HG03097 (cell line): ENCODE measurements around the gene SMIM45.
"Not testable (repeated sequence)": the region's sequence is repeated elsewhere in the genome, so short reads cannot be mapped to it uniquely, and the experiment has no call there.

Experiments used
- ATAC-seq: cut with Tn5 transposase; IDR thresholded peaks from one replicate; pipeline ENCODE4 v1.9.1; 2021; ENCODE audit not compliant: unreplicated experiment, low FRiP score

SMIM45 gene

DNA sequence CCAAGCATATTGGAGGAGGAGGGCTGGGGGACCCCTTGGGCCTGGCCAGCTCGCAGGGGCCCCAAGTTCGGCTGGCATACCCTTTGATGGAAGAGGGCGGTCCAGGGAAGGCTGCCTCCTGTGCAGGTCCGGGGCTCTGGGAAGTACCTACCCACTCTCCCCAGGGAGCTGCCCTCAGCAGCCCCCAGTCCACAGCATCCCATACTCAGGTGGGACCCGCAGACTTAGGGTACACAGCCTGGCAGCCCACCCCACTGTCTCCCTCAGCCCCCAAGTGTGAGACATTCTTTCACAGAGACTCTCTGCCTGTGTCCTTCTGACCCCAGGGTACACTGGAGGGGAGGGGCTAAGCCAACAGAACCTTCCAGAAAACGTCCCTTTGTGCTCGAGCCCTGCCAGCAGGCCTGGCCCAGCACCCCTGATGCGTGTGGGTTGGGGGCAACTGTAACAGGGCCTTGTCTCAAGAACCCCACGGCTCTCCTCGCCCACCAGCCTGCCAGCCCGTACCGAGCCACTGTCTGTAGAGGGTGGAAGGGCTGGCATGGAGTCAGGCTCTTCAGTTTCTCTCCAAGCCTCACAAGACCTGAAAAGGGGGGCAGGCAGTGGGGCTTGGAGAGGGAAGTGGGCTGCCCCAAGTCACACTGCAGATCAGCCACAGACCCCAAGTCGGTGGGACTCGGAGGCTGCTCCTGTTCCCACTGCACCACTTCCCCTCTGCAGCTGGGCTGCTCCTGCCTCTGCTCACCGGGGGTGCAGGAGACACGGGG lies 18.4 kb upstream of the SMIM45 start:
- ATAC-seq, result no peak

DNA sequence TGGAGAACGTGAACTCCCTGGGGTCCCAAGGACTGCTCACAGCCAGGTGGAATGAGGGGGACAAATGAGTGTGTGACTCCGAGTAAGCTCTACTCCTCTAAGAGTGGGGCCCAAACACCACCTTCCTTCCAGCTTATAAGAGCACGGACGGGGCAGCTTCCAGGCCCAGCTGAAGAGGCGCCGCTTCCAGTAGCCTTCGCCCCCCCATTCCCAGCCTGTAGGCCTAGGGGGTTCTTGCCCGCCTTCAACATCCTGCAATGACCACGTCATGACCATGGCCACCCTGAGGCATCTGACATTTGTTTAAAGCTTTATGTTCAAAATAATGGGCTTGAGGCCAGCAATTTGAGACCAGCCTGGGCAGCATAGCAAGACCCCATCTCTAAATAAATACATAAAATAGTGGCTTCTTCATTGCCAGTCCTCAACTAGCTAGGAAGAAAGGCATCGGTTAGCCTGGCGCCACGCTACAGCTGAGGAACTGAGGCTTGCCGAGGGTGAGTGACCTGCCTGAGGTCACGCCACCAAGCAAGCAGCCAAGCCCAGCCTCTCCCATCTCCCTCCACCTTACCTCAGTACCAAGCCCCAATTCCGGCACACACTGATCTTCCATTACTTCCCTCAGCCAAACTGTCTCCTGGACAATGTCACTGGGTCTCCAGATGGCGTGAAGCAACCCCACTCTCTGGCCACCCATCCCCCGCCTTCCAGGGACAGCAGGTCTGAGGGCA lies 17.5 kb upstream of the SMIM45 start:
- ATAC-seq, result no peak

DNA sequence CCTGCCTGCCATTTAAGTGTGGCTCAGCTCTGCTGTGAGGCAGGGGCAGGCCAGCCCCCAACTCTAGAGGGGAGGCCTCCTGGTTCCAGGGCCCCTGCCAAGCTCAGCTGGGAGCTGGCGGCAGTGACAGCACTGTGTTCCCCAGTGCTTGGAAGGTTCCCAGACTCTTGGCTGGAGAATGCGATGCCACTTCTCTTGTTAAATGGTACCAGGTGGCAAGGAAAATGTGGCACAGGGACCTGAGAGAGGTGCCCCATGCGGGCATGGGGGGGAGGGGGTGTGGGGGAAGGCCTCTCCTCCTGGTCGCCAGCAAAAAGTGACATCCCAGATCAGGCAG lies 17.0 kb upstream of the SMIM45 start:
- ATAC-seq, result no peak

DNA sequence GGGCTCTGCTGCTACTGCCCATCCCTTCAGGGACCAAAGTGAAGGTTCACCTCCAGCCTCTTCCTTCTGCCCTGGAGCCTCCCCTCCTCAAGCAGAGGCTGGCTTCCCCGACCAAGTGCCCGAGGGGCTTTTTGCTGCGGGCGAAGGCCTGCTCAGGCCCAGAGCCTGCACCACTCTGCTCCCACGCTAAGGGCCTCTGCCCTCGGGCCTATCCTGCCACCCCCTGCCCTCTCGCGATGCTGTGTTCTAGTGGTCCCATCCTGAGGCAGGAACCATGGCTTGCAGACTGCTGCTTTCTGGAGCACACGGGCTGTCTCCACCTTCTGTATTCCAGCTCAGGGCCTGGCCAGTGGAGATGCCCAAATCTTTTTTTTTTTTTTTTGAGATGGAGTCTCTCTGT lies 16.4 kb upstream of the SMIM45 start:
- ATAC-seq, result no peak

DNA sequence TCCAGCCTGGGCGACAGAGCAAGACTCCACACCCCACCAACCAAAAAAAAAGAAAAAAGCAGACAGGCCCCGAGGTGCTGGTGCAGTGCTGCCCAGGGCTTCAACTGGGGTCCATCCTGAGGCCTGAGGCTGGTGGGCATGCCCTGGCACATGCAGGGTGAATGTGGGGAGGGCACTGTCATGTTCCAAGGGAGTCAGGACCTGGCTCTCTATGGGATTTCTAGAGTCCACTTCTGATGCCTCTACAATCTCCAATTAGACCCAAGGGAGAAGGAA lies 15.1 kb upstream of the SMIM45 start:
- no peak for ATAC-seq

DNA sequence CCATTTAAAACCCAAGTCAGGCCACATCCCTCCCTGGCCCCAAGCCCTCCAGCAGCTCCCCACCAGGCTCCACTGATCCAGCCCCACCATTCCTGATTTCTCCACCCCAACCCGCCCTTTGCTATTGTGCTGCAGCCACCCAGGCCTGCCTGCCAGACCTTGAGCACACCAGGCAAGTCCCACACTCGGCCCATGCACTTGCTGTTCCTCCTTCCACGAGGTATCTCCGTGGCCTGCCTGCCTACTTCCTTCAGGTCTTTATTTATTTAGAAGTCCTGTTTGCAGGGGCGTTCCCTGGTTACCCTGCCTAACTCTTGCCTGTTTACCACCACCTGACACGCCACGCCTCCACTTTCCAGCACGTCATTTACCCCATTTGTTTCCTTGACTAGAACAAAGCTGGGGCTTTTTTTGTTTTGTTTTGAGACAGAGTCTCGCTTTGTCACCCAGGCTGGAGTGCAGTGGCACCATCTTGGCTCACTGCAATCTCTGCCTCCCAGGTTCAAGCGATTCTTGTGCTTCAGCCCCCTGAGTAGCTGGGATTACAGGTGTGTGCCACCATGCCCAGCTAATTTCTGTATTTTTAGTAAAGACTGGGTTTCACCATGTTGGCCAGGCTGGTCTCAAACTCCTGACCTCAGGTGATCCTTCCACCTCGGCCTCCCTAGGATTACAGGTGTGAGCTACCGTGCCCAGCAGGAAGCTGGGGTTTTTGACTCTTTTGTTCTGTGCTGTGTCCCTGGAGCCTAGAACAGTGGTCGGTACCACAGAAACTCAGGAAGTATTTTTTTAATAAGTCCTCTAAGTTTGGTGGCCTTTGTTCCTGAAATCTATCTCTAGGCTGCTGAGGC lies 11.7 kb upstream of the SMIM45 start:
- peak; percentile 42 for ATAC-seq

DNA sequence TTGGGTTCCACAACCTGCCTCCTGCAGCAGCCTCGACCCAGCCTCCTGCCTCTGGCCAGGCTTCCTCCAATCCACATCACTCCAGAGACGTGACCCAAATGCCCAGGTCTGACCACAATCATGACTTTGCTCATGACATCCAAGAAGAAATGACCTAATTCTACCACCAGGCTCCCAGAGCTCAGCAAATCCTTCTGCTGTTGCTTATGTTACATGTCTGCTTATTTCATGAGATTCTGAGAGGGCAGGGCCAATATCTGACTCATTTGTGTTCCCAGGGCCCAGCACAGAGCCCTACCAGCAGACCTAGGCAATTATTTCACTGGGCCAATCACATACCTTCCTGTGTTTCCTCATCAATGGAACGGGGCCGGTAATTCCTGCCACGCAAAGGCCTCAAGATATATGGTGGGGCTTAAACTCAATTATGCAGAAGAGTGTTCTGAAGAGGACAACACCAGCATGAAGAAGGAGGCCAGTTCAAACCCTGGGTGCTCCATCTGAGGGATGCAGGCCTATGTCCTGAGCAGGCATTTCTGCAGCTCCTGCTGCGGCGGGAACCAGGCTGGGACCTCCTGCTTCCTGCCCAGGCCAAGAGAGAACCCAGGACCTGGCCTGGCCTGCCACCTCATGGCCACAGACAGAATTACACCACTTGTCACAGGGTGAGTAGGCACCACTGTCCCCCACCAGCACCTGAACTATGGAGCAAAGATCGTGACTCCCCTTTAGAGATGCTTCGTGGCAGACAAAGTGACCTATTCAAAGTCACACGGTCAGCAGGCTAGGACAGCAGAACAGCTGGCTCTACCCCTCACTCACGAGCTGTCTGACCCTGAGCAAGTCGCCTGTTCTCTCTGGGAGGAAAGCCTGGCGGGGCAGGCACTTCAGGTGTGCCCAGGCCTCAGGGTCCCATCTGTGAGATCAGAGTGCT lies 10.9 kb upstream of the SMIM45 start:
- peak; percentile 33 for ATAC-seq

DNA sequence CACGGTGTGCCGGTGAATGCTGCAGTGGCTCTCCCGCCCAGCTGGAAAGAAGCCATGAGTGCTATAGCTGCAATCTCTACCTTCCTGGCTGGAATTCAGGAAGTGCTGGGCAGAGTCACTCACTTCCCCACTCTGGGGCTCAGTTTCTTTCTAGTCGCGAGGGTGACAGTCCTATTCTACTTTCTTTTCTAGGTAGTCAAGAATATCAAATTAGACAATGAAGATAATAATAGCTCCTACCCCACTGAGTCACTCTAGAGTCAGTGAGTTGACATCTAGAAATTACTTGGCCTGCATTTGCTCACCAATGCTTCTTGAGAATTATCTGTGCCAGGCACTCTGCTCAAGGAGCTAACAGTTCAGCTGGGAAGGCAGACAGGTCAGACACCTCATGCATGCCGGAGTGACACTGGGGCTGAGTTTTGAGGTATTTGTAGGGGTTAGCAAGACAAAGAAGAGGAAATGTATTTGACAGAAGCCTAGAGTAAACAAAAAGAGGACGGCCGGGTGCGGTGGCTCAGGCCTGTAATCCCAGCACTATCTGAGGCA lies 8.2 kb upstream of the SMIM45 start:
- ATAC-seq, result no peak

DNA sequence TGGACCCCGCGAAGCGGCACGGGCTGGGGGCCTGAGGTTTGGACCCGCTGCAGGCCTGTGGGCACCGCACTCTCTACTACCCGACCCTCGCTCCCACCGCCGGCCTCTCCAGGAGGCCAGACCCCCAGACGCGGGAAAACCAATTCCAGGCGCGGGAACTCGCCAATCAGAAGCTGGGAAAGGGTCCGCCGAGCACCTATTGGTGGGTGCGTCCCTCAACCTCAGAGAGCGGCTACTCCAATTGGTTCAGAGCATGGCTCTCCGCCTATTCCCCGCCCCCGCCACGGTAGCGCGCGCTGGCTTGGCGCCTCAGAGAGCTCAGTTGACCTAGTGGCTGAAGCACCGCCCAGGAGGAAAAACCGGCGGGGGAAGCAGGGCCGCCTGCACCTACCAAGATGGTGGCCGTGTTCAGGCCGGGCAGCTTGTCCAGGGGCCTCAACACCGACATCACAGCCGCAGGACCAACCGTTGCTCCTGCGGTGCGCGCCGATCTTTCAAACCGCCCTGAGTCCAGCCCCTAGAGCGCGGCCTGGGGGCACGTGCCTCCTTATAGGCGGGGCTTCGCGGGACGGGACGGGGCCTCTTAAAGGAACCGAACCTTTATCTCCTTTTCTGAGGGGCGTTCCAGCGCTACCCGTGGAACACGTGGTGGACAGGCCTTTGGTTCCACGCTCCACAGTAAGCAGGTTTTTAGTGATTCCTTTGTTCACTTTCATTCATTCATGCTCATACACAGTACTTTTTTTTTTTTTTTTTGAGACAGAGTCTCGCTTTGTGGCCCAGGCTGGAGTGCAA lies 5.1 kb upstream of the SMIM45 start, which contains the start of gene CENPM:
Gene CENPM (minus strand): TSS at position 524 of the 795 bp plus-strand sequence. CDS start 76 bp downstream, at position 448.
- peak; percentile 61 for ATAC-seq

DNA sequence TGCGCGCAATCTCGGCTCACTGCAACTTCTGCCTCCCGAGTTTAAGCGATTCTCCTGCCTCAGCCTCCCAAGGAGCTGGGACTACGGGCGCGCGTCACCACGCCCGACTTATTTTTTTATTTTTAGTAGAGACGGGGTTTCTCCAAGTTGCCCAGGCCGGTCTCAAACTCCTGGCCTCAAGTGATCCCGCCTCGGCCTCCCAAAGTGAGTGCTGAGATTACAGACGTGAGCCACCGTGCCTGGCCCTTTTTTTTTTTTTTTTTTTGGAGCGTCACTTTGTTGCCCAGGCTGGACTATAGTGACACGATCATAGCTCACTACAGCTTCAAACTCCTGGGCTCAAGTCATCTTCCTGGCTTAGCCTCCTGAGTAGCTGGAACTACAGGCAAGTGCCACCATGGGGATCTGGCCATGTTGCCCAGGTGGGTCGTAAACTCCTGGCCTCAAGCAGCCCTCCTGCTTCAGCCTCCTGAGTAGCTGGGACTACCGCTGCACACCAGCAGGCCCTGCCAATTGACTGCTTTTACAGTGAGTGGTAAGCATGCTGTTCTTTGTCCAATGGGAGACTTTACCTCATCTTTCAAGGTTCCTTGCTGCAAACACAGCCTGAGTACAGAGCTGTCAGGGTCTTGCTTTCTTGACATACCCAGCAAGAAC lies 4.4 kb upstream of the SMIM45 start:
- ATAC-seq, result no peak

DNA sequence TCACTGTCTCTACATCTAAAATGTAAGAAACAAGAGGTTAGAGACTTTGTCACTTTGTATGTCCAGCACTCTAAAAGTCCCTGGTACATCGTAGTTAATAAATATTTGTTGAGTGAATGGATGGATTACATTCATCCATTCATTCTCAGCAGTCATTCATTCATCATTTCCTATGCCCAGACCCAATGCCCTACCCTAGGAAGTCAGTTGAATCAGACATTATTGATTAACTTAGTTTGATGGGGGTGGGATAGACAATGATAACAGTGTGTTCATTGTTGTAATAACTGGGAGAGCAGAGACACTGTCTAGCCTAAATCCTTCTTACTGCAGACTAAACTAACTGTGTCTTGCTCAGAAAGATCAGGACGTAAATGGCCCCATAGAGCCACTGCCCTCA lies 3.8 kb upstream of the SMIM45 start:
- ATAC-seq, result no peak

DNA sequence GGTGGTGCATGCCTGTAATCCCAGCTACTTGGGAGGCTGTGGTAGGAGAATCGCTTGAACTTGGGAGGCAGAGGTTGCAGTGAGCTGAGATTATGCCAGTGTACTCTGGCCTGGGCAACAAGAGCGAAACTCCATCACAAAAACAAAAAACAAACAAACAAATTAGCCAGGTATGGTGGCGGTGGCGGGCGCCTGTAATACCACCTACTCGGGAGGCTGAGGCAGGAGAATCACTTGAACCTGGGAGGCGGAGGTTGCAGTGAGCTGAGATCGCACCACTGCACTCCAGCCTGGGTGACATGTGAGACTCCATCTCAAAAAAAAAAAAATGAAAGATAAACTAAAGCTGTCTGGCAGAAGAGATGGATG lies 3.0 kb upstream of the SMIM45 start:
- not testable (repeated sequence) for ATAC-seq

DNA sequence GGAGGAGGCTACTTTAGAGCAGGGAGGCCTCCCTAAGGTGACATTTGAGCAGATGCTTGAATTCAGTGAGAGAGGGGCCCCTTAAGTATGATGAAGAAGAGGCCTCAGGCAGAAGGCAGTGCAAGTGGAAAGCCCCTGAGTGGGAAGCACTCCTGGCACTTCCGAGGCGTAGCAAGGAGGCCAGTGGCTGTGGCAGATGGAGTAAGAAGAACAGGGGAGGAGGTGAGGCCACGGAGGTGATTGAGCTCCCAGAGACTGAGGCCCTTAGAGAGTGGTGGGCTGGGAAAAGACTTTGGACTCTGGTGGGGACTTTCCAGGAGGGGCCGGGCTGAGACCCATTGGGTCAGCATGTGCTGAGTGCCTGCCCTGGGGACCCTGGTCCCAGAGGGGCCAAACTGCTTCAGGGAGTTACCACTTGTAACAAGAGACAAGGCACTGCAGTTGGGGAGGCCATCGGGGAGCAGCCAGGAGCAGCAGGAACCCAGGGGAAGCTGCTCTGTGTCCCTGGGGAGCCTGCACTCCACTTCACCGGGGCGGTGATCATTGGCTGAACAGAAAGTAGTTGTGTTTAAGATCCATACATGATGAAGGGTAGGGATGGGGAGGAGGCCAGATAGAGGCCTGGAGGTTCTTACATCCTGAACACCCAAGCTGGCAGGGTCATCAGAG lies 2.5 kb upstream of the SMIM45 start:
- ATAC-seq, result no peak

DNA sequence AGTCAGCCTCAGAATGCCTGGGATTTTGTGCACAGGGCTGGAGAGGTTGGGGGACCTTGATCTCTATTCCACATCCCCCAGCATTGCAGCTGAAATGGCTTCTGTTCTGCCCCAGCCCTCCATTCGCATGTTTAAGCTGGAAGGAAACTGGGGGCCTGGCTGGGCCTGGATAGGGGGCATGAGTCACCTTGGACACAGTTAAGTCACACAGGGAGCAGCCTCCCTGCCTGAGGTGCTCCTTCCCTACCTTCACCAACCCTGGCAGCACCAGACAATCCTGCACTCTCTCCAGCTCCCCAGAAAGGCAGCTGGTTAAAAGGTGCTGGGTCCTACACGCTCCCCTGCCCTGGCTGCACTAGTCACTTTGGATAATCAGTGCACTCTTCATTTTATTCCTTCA lies 763 bp downstream of the SMIM45 start:
- ATAC-seq, result no peak

DNA sequence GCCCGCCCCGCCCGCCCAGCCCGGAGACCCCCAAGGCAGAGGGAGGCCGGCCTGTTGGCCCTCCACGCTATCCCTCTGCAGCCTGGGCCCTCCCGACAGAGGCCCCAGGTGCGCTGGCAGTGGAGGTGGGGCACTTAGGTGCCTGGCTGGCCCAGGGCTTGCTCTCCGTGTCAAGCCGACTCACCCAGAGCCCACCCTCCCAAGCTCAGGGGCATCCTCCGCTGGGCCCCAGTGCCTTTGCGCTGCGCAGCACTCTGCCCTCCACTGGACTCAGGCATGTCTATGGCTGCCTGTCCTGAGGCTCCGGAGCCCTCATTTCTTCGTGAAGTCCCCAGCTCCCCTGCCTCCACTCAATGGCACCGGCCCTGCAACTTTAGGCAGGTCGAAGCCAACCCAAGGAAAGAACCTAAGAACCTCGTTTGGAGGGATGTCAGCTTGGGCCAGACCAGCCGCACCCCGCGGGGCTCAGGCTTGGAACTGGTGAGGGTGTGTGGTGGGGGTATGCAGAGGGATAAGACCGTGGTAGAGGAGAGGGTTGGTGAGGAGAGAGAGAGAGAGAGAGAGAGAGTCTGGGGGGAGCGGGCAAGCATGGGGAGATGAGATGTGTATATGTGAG lies 6.1 kb downstream of the SMIM45 start:
- peak; percentile 20 for ATAC-seq

DNA sequence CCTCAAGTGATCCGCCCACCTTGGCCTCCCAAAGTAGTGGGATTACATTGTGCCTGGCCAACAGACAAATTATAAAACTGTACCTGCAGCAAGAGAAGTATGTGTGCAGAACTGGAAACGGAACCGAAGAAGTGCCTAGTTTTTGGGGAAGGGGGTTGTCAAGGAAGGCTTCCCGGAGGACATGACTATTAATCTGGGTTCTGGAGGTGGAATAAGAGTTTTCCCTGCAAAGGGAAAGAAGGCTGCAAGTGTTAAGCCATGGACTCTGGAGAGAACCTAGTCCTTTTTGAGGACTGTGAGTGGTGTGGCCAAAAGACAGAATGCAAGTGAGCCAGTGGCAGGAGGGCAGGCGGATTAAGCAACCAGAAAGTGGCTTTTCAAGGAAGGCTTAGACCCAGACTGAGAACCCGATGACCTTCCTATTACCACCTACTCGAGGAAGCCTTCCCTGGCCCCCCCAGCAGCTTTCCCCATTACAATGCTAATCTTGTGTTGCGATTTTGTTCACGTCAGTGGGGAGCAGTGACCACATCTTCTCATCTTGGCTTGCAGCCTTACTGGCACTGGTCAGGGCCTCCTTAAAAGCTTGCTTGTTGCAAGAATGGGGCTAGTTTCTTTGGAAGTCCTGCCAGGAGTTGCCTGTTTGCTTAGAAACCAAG lies 11.6 kb downstream of the SMIM45 start:
- no peak for ATAC-seq

DNA sequence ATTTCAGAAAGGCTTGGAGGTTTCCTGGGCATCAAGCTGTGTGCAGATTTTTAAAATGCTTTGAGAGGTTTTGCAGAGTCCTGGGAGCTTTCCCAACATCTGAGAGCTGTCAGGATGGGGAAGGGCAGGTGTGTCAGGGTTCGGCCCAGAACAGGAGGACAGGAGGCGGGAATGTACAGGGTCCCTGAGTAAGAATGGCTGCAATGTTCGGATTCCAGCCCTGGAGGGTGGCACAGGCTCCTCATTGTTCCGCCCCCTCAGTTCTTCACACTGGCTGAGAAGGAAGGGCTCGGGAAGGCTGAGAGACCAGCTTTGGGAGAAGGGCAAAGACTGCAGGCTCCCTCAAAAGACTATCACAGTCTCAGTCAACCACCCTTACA lies 12.2 kb downstream of the SMIM45 start:
- no peak for ATAC-seq

DNA sequence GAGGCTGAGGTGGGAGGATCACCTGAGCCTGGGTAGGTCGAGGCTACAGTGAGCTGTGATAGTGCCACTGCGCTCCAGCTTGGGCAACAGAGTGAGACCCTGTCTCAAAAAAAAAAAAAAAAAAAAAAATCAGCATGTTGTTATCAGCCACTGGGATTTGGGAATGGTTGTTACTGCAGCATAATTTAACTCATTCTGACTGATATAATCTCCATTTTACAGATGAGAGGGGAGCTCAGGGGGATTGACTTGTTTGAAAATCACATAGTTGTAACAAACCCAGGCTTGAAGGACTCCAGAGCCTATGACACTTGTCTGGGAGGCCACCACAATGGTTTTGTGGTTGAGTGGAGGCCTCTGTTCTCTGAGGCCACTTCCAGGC lies 14.3 kb downstream of the SMIM45 start:
- ATAC-seq, result no peak
